ENCODE results near the gene KCNJ15.

Gene KCNJ15

DNA sequence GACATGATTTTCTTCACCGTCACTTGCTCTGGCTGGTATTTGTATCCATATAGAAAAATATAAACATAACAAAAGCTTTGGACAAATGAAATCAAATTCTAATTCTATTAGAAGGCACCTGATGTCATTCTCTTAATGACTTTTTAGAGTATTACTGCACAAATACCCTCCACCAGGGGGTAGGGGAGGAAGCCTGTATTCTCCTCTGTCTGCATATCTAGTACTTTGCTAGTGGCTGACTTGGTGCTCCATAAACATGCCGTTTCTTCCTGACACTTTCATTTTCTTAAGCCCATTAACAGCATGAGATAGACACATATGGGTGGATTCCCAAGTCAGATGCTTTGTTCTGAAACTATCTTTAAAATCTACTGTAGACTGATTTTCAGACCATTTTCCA is 20.6 kb upstream of the KCNJ15 start:
- no peak for TF ChIP-seq CTCF (IDR thresholded peaks at IDR 0.05; ENCODE audit: extremely low read depth, missing control alignments)
- DNase-seq (ENCODE audit: low spot score), result no peak

DNA sequence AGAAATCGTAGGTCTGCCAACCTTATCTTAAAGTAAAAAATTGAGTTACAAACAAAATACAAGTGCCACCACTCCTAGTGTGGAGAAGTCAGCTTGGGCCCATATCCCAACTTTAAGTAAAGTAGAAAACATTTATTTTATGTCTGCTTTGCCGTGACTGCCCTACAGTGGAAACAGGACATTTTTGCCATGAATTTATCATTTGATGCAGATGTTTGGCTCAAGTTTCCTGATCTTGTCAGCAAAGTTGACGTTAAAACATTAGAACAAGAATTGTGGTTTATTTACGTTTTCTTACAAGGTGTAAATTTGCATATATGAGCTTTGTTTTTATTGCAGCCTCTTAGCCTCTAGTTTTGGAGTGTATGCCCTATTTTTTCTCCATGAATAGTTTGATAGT is 17.1 kb upstream of the KCNJ15 start:
- TF ChIP-seq CTCF (IDR thresholded peaks at IDR 0.05; ENCODE audit: extremely low read depth, missing control alignments), result no peak
- DNase-seq (ENCODE audit: low spot score), result no peak

DNA sequence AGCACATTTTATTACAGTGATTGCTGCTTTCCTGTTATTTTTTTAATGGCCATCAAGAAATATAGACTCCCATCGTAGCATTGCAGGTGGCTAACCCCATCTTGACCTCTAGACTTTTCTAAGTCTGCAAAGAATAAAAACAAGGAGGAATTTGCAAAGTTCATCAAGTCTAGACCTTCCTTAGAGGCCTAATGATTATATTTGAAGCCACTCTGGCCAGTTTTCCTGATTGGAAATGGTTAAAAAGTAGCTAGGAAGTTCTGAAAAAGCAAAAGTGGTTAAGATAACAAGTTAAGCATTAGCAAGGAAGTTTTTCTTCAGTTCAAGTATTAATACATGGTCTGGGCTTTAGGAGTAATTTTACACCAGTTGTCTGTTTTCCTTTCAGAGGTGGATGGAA is 16.7 kb upstream of the KCNJ15 start:
- DNase-seq (ENCODE audit: low spot score), result no peak
- no peak for TF ChIP-seq CTCF (IDR thresholded peaks at IDR 0.05; ENCODE audit: extremely low read depth, missing control alignments)

GRCh38 chr21:38241029-38241740 is 15.6 kb upstream of the KCNJ15 start:
- no peak for TF ChIP-seq CTCF (IDR thresholded peaks at IDR 0.05; ENCODE audit: extremely low read depth, missing control alignments)
- DNase-seq (ENCODE audit: low spot score), result no peak

DNA sequence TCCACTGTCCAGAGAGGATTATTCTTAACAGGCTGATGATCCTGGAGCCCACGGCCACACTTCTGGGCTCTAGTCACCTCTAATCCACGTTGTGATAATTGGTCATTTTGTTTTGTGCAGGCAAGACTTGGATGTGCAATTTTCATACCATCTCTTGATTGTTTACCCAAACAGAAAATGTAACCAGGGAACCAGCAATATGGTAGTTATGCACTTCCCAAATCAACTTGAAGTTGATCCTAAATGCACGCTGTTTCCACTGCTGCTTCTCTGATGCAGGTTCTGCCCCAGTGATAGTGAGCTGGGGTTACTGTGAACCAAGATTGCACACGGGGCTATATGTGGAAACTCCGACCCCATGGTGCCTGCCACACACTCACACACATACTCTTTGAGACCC is 14.7 kb upstream of the KCNJ15 start:
- no peak for TF ChIP-seq CTCF (IDR thresholded peaks at IDR 0.05; ENCODE audit: extremely low read depth, missing control alignments)

GRCh38 chr21:38243732-38244406 is 12.9 kb upstream of the KCNJ15 start:
- peak; percentile 26 for DNase-seq (ENCODE audit: low spot score)
- TF ChIP-seq CTCF (IDR thresholded peaks at IDR 0.05; ENCODE audit: extremely low read depth, missing control alignments), result no peak

More for the DNA sequence above, 14.7 kb upstream of the KCNJ15 start:
- no peak for DNase-seq (ENCODE audit: low spot score)

DNA sequence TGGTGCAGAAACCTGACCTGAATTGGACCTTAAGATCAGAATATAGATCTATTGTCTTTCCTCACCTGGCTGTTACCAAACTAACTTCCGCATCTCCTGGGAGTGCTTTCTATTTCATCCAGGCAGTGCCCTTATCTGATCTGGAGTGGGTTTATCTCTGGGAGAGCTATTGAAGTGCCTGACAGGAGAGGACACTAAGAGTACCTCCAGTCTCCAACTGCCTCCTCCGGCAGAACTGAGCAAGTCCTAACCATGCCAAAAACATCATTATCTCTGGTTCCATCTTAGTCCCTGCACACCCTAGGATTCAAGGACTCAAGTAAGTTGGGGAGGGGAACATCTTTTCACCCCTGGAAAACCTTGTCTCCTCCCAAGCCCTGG is 12.4 kb upstream of the KCNJ15 start:
- no peak for TF ChIP-seq CTCF (IDR thresholded peaks at IDR 0.05; ENCODE audit: extremely low read depth, missing control alignments)
- no peak for DNase-seq (ENCODE audit: low spot score)

All from GM20000 (cell line).